Measurements from ENCODE around the gene PSTPIP1.

Gene PSTPIP1

DNA sequence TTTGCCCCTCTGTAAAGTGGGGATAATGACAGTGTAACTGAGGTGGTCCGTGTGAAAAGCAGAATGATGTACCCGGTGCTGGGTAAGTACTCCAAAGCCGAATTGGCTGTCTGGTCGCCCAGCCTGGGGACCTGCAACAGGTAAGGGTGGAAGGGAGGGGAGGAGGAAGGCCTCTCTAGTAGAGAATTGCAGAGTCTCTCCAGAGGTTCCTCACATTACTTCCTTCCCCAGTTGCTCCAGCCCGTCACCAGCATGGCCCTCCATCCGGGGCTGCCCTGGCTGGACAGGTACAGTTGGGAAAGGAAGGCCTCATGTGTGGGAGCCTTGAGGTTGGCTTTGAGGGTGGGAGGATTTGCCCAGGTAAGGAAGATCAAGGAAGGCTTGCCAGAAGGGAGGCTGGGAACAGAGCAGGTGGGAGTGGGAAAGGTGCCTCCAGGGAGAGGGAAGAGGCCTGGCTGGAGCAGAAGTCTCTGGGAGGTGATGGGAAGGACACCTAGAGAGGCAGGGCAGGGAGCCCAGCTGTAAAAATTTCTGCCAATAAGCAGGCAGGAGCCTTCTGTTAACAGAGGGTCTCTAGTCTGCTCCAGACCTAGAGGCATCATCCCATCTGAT, 1.7 kb upstream of the PSTPIP1 start:
- no peak for DNase-seq (ENCODE audit: low read depth)
- H3K4me3 ChIP-seq (ENCODE audit: low read depth, low read length), result no peak overlapping the region
- TF ChIP-seq CTCF (IDR thresholded peaks at IDR 0.05; ENCODE audit: low read depth, low read length), result no peak
- no peak for TF ChIP-seq MYC (IDR thresholded peaks at IDR 0.05; ENCODE audit: low read depth, low read length)
- no peak for TF ChIP-seq MAX (IDR thresholded peaks at IDR 0.05; ENCODE audit: low read depth, low read length)
- TF ChIP-seq POLR2A (IDR thresholded peaks at IDR 0.05; ENCODE audit: extremely low read depth, insufficient read length), result no peak

- DNase-seq (ENCODE audit: low read depth), result peak; percentile 82
- TF ChIP-seq CTCF (IDR thresholded peaks at IDR 0.05; ENCODE audit: low read depth, low read length) (no peak), MYC (IDR thresholded peaks at IDR 0.05; ENCODE audit: low read depth, low read length) (no peak), POLR2A (IDR thresholded peaks at IDR 0.05; ENCODE audit: extremely low read depth, insufficient read length) (no peak), MAX (IDR thresholded peaks at IDR 0.05; ENCODE audit: low read depth, low read length) (no peak)
- H3K4me3 ChIP-seq (ENCODE audit: low read depth, low read length), result no peak overlapping the region
Measured at GRCh38 chr15:76994001-76994400, 925 bp upstream of the PSTPIP1 start.

DNA sequence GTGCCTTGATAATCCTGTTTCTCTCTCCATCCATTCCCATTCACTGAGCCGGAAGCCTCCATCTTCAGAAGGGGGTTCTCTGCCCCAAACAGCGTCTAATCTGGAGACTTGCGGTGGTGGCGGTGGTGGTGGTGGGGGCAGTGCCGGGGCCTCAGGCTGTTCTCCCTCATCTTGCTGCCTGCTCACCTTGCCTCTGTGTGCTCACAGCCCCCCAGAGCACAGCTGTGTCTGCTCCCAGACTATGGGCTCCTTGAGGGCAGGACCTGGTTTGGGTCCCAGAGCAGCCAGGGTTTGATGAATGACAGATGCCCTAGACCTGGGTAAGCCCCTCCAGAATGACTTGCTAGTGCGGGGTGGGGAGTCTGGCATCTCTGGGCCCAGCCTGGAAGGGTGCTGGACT, 430 bp upstream of the PSTPIP1 start:
- no peak for TF ChIP-seq CTCF (IDR thresholded peaks at IDR 0.05; ENCODE audit: low read depth, low read length)
- TF ChIP-seq MYC (IDR thresholded peaks at IDR 0.05; ENCODE audit: low read depth, low read length), result no peak
- TF ChIP-seq POLR2A (IDR thresholded peaks at IDR 0.05; ENCODE audit: extremely low read depth, insufficient read length), result no peak
- TF ChIP-seq MAX (IDR thresholded peaks at IDR 0.05; ENCODE audit: low read depth, low read length), result no peak
- H3K4me3 ChIP-seq (ENCODE audit: low read depth, low read length), result no peak overlapping the region

GRCh38 chr15:76996076-76996525, 1.2 kb downstream of the PSTPIP1 start:
- peak overlapping the region; percentile 82 for H3K4me3 ChIP-seq (ENCODE audit: low read depth, low read length)
- no peak for TF ChIP-seq CTCF (IDR thresholded peaks at IDR 0.05; ENCODE audit: low read depth, low read length)
- TF ChIP-seq MYC (IDR thresholded peaks at IDR 0.05; ENCODE audit: low read depth, low read length), result no peak
- TF ChIP-seq POLR2A (IDR thresholded peaks at IDR 0.05; ENCODE audit: extremely low read depth, insufficient read length), result no peak
- no peak for TF ChIP-seq MAX (IDR thresholded peaks at IDR 0.05; ENCODE audit: low read depth, low read length)
- no peak for DNase-seq (ENCODE audit: low read depth)

More for the DNA sequence above, 430 bp upstream of the PSTPIP1 start:
- no peak for DNase-seq (ENCODE audit: low read depth)

DNA sequence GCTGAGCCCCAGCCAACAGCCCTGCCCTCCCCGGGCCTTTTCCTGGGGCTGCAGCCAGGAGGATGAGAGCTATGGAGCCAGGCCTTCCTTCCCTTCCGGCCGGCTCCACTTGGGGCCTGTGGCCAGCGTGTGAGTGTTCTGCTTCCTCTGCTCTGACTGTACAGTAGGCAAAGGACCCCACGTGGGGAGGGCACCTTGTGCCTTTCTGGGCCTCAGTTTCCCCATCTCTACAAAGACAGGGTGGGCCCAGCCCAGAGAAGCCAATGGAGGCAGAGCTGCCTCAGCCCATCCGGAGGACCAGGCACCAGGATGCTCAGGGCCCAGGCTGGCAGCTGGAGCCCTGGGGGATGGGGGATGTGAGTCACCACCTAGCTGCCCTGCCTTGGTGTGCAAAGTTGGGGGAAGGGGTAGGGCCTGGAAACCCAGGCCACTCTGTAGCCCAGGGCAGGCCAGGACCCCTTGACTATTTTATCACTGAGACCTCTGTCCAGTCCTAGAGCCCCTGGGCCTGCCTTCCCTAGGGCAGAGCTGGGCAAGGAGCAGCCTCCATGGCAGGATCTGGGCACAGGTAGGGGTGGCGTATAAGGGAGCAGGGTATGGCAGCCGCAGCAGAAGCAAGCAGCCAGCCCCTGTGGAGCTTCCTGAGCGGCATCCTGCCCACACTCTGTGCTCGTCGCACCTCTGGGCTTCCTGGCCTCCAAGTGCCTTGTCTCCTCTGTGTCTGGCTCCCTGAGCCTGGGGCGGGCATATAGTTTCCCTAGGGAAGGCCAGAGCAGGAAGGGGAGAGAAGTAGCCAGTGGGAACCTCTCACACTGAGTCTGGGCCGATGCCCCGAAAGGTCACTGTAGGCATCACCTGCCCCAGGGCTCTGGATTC, 1.8 kb downstream of the PSTPIP1 start:
- peak overlapping the region; percentile 82 for H3K4me3 ChIP-seq (ENCODE audit: low read depth, low read length)
- peak; percentile 69 for DNase-seq (ENCODE audit: low read depth)
- TF ChIP-seq POLR2A (IDR thresholded peaks at IDR 0.05; ENCODE audit: extremely low read depth, insufficient read length) (no peak), CTCF (IDR thresholded peaks at IDR 0.05; ENCODE audit: low read depth, low read length) (no peak), MYC (IDR thresholded peaks at IDR 0.05; ENCODE audit: low read depth, low read length) (no peak), MAX (IDR thresholded peaks at IDR 0.05; ENCODE audit: low read depth, low read length) (peak; percentile 44)

Measured in NB4 (cell line).